Measurements from ENCODE around the gene NOP58.
A peak's percentile ranks its signal among the peaks of the same experiment; 100 is the strongest.

NOP58 gene, protein sequence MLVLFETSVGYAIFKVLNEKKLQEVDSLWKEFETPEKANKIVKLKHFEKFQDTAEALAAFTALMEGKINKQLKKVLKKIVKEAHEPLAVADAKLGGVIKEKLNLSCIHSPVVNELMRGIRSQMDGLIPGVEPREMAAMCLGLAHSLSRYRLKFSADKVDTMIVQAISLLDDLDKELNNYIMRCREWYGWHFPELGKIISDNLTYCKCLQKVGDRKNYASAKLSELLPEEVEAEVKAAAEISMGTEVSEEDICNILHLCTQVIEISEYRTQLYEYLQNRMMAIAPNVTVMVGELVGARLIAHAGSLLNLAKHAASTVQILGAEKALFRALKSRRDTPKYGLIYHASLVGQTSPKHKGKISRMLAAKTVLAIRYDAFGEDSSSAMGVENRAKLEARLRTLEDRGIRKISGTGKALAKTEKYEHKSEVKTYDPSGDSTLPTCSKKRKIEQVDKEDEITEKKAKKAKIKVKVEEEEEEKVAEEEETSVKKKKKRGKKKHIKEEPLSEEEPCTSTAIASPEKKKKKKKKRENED

DNA sequence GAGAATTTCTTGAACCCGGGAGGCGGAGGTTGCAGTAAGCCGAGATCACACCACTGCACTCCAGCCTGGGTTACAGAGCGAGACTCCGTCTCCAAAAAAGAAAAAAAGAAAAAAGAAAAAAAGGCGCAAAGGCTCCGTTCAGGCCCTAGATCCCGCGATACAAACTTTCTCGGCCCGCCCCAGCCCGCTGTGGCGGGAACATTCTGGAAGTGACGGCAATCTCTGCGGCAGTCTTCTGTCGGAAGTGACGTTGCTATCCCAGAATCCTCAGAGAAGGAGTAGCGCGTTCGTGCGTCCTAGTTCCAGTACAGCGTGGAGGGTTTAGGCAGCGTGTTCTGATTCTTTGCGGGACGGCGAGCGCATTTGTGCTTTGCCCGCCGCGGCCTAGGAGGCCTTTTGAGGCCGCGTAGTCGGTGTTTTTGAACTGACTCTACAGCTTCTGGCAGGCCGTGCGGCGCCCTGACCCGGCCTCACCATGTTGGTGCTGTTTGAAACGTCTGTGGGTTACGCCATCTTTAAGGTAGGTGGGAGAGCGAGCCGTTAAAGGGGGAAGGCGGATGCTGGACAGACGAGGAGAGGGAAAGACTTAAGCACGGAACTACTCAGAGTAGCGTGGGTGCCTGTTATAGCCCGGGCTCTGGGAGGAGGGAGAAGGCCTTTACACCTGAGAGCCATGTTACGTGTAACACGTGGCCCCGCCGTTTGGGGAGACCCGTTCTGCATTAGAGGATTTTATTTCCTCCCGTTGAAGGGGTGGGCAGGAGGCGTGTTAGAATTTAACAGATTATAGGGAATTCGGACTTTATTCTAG, at the start of gene NOP58:
TSS of gene NOP58 (plus strand) at position 297 of the 811 bp plus-strand sequence. CDS start at position 476, 179 bp downstream.
- DNase-seq, result peak; percentile 94
- no peaks in the 10 kb centered on the region for H3K9me3 ChIP-seq (ENCODE audit: insufficient read depth, low read length, severe bottlenecking)
- peak within 1 kb of the TSS; percentile 65 for H3K4me2 ChIP-seq (ENCODE audit: insufficient read depth, low read length)
- H3K9ac ChIP-seq (ENCODE audit: low read depth, low read length), result peak within 1 kb of the TSS; percentile 91
- TF ChIP-seq, protein P1, sequence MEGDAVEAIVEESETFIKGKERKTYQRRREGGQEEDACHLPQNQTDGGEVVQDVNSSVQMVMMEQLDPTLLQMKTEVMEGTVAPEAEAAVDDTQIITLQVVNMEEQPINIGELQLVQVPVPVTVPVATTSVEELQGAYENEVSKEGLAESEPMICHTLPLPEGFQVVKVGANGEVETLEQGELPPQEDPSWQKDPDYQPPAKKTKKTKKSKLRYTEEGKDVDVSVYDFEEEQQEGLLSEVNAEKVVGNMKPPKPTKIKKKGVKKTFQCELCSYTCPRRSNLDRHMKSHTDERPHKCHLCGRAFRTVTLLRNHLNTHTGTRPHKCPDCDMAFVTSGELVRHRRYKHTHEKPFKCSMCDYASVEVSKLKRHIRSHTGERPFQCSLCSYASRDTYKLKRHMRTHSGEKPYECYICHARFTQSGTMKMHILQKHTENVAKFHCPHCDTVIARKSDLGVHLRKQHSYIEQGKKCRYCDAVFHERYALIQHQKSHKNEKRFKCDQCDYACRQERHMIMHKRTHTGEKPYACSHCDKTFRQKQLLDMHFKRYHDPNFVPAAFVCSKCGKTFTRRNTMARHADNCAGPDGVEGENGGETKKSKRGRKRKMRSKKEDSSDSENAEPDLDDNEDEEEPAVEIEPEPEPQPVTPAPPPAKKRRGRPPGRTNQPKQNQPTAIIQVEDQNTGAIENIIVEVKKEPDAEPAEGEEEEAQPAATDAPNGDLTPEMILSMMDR (IDR thresholded peaks at IDR 0.05; ENCODE audit: borderline replicate concordance, extremely low read depth, low read length, poor library complexity, severe bottlenecking), result no peak
- TF ChIP-seq EZH2 (IDR thresholded peaks at IDR 0.05; ENCODE audit: borderline replicate concordance, low read depth, low read length, severe bottlenecking), result no peak
- H3K36me3 ChIP-seq (ENCODE audit: insufficient read depth, low read length), result peaks cover 13% of the 10 kb centered on the region
- H3K4me3 ChIP-seq (ENCODE audit: low read depth in 1 of 2, low read length in 2 of 2), result peak within 1 kb of the TSS; percentile 87 to 99
- H3K79me2 ChIP-seq (ENCODE audit: insufficient read depth, low read length), result peaks cover 57% of the 10 kb centered on the region
- ATAC-seq (ENCODE audit: insufficient read depth, low read depth), result peak; percentile 90
- peak within 1 kb of the TSS; percentile 79 for H2AFZ ChIP-seq (ENCODE audit: low read depth, low read length)
- H3K27me3 ChIP-seq (ENCODE audit: insufficient read depth, low read length, poor library complexity), result no peaks in the 10 kb centered on the region
- peaks cover 37% of the 10 kb centered on the region for H3K4me1 ChIP-seq (ENCODE audit: insufficient read depth, low read length)
- H3K27ac ChIP-seq (ENCODE audit: low read length), result peak within 1 kb of the TSS; percentile 99
- peaks cover 43% of the 10 kb centered on the region for H4K20me1 ChIP-seq (ENCODE audit: insufficient read depth, low read length)

DNA sequence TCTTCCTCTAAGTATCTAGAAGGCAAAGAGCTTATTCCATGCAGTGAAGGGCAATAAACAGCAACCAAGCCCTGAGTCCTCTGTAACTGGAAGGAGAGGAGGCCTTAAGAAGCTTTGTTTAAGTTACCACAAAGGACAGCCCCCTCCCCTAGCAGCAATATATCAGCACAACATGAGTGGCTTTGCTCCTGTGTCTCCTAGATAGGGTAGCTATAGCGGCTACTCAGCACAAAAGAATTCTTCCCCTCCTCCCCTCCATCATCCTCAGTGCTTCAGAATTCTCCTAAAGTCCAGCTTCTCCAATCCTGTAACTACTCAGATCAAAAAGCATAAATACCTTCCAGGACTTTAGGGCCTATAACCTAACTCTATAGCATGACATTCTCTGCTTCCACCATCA, 43.7 kb upstream of the NOP58 start:
- Histone ChIP-seq H3K27ac (ENCODE audit: low read length) (no peak overlapping the region), H3K4me1 (ENCODE audit: insufficient read depth, low read length) (no peaks in the 10 kb centered on the region), H3K36me3 (ENCODE audit: insufficient read depth, low read length) (peaks cover 33% of the 10 kb centered on the region), H3K4me2 (ENCODE audit: insufficient read depth, low read length) (no peak overlapping the region), H3K27me3 (ENCODE audit: insufficient read depth, low read length, poor library complexity) (no peaks in the 10 kb centered on the region), H4K20me1 (ENCODE audit: insufficient read depth, low read length) (peaks cover 44% of the 10 kb centered on the region), H3K9me3 (ENCODE audit: insufficient read depth, low read length, severe bottlenecking) (no peaks in the 10 kb centered on the region), H3K79me2 (ENCODE audit: insufficient read depth, low read length) (peaks cover 96% of the 10 kb centered on the region), H3K4me3 (ENCODE audit: low read depth in 1 of 2, low read length in 2 of 2) (no peak overlapping the region), H2AFZ (ENCODE audit: low read depth, low read length) (no peak overlapping the region), H3K9ac (ENCODE audit: low read depth, low read length) (no peak overlapping the region)
- no peak for ATAC-seq (ENCODE audit: insufficient read depth, low read depth)
- no peak for TF ChIP-seq EZH2 (IDR thresholded peaks at IDR 0.05; ENCODE audit: borderline replicate concordance, low read depth, low read length, severe bottlenecking)
- TF ChIP-seq, protein P1 (IDR thresholded peaks at IDR 0.05; ENCODE audit: borderline replicate concordance, extremely low read depth, low read length, poor library complexity, severe bottlenecking), result no peak
- no peak for DNase-seq

DNA sequence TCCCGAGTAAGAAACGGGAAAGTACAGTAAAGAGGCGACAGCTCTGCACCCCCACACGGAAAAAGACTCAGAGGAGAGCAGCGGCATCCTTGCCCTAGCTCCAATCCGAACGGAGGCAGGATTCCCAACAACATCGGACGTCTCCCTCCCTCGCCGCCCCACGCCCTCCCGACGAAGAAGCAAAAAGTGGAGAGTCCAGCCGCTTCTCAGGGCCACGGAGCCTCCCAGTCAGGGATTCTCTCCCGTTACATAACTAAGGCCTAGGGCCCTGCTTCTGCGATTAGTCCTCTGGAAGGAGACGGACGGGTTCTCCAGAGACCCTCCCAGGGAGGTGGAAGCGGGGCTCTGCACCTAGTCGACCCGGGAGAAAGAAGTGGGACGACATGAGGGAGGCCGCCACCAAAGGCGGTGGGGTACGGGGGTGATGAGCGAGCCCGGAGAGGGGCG, 27.8 kb upstream of the NOP58 start:
- H3K4me3 ChIP-seq (ENCODE audit: low read depth in 1 of 2, low read length in 2 of 2), result peak overlapping the region; percentile 99
- peak overlapping the region; percentile 95 for H2AFZ ChIP-seq (ENCODE audit: low read depth, low read length)
- H3K27ac ChIP-seq (ENCODE audit: low read length), result peak overlapping the region; percentile 92

More for the DNA sequence above, 27.8 kb upstream of the NOP58 start:
- TF ChIP-seq, protein P1 (IDR thresholded peaks at IDR 0.05; ENCODE audit: borderline replicate concordance, extremely low read depth, low read length, poor library complexity, severe bottlenecking), result peak; percentile 1
- TF ChIP-seq EZH2 (IDR thresholded peaks at IDR 0.05; ENCODE audit: borderline replicate concordance, low read depth, low read length, severe bottlenecking), result no peak
- peak overlapping the region; percentile 96 for H3K9ac ChIP-seq (ENCODE audit: low read depth, low read length)
- no peaks in the 10 kb centered on the region for H3K27me3 ChIP-seq (ENCODE audit: insufficient read depth, low read length, poor library complexity)
- no peak for DNase-seq
- H3K4me1 ChIP-seq (ENCODE audit: insufficient read depth, low read length), result peaks cover 32% of the 10 kb centered on the region
- peak overlapping the region; percentile 81 for H3K4me2 ChIP-seq (ENCODE audit: insufficient read depth, low read length)
- ATAC-seq (ENCODE audit: insufficient read depth, low read depth), result peak; percentile 60
- peaks cover 39% of the 10 kb centered on the region for H4K20me1 ChIP-seq (ENCODE audit: insufficient read depth, low read length)
- no peaks in the 10 kb centered on the region for H3K9me3 ChIP-seq (ENCODE audit: insufficient read depth, low read length, severe bottlenecking)
- peaks cover 9% of the 10 kb centered on the region for H3K36me3 ChIP-seq (ENCODE audit: insufficient read depth, low read length)
- peaks cover 61% of the 10 kb centered on the region for H3K79me2 ChIP-seq (ENCODE audit: insufficient read depth, low read length)
